B cell (primary cell): ENCODE results near the gene MRGPRG. TPM values are rescaled to one million over a fixed set of nuclear protein-coding genes. Genes with fewer than 3 reads are reported as not detected.

ENCODE experiments used
- ATAC-seq: fragments of 200-7000 bp; cut with Tn5 transposase; one replicate; pipeline ENCODE4 v1.10.0; 2021; ENCODE audit warnings: low read depth, mild to moderate bottlenecking, moderate number of reproducible peaks, moderate library complexity
- CTCF ChIA-PET: fragments of 350-600 bp; sonication (Branson Sonifier 250); formaldehyde crosslinking; loops from one replicate; lab custom pipeline; 2021; ENCODE audit warnings: antibody characterized with exemption, inconsistent platforms; lab: Charles Lee
- POLR2A ChIA-PET: fragments of 350-600 bp; sonication (Branson Sonifier 250); formaldehyde crosslinking; loops from one replicate; lab custom pipeline; 2021; ENCODE audit warnings: antibody characterized with exemption; lab: Charles Lee
- DNase-seq: peaks from one replicate; pipeline ENCODE4 v3.0.0; 2013
- H2AFZ ChIP-seq: 2 replicates; pipeline ENCODE4 v1.6.1; 2012; ENCODE audit warnings: mild to moderate bottlenecking, low read depth, low read length; ENCODE audit not compliant: insufficient read depth, poor library complexity, severe bottlenecking
- H3K27ac ChIP-seq, 2 donors: 1 replicate in 1 of 2; 2 replicates in 1 of 2; pipeline ENCODE4 v1.5.1; 2012 to 2013; ENCODE audit warnings: low read length in 2 of 2, mild to moderate bottlenecking in 2 of 2, moderate library complexity in 1 of 2
- H3K27me3 ChIP-seq, 4 experiments: fragments of 200-600 bp in 1 of 4; sonication (generic) in 1 of 4; replicated peaks in 1 of 4; 1 replicate in 2 of 4; 2 replicates in 2 of 4; pipeline versions ENCODE4 v1.6.1 to v1.7.0; 2013 to 2016; ENCODE audit warnings: low read length in 3 of 4, mild to moderate bottlenecking in 2 of 4, mixed read lengths in 1 of 4, moderate library complexity in 1 of 4; ENCODE audit not compliant: insufficient read depth in 4 of 4, control insufficient read depth in 3 of 4; ENCODE audit errors: control extremely low read depth in 1 of 4
- H3K36me3 ChIP-seq, 2 experiments: replicated peaks in 1 of 2; 1 replicate in 1 of 2; 2 replicates in 1 of 2; pipeline versions ENCODE4 v1.6.1 to v1.7.1; 2013; ENCODE audit warnings: low read length in 1 of 2; ENCODE audit not compliant: insufficient read depth in 2 of 2, control insufficient read depth in 1 of 2; ENCODE audit errors: control extremely low read depth in 1 of 2, extremely low read depth in 1 of 2
- H3K4me1 ChIP-seq, 2 donors: fragments of 200-600 bp in 1 of 2; sonication (generic) in 1 of 2; 1 replicate in 1 of 2; 2 replicates in 1 of 2; pipeline versions ENCODE4 v1.5.1 to v1.6.1; 2013 to 2017; ENCODE audit warnings: low read length in 2 of 2; ENCODE audit not compliant: control insufficient read depth in 2 of 2, insufficient read depth in 2 of 2
- H3K4me2 ChIP-seq: replicated peaks from 2 replicates; pipeline ENCODE3; 2012; ENCODE audit warnings: mild to moderate bottlenecking, low read depth, low read length; ENCODE audit not compliant: poor library complexity, severe bottlenecking
- H3K4me3 ChIP-seq, 5 experiments: fragments of 200-600 bp in 1 of 5; sonication (generic) in 1 of 5; 1 replicate in 3 of 5; 2 replicates in 2 of 5; pipeline versions ENCODE4 v1.5.1 to v1.7.0; 2011 to 2016; ENCODE audit warnings: low read length in 4 of 5, mild to moderate bottlenecking in 4 of 5, low read depth in 2 of 5, control low read depth in 1 of 5, moderate library complexity in 1 of 5; ENCODE audit not compliant: insufficient read depth in 1 of 5; ENCODE audit errors: control extremely low read depth in 1 of 5, extremely low read depth in 1 of 5
- H3K79me2 ChIP-seq: fragments of 200-600 bp; sonication (generic); one replicate; pipeline ENCODE4 v1.6.0; 2016; ENCODE audit warnings: low read length; ENCODE audit not compliant: control insufficient read depth, insufficient read depth
- H3K9ac ChIP-seq: fragments of 200-600 bp; sonication (generic); 2 replicates; pipeline ENCODE4 v1.6.1; 2017; ENCODE audit warnings: mild to moderate bottlenecking, low read length, moderate library complexity
- H3K9me3 ChIP-seq, 3 donors: one replicate each; pipeline versions ENCODE4 v1.6.1 to v1.7.1; 2013; ENCODE audit warnings: low read length in 2 of 3; ENCODE audit not compliant: control insufficient read depth in 2 of 3, insufficient read depth in 1 of 3; ENCODE audit errors: control extremely low read depth in 1 of 3
- H4K20me1 ChIP-seq: 2 replicates; pipeline ENCODE4 v1.6.0; 2012; ENCODE audit warnings: mild to moderate bottlenecking, low read length; ENCODE audit not compliant: insufficient read depth, control insufficient read depth, poor library complexity, severe bottlenecking
- H3K27ac Mint-ChIP-seq: one replicate; pipeline ENCODE4 v1.8.0; 2021; ENCODE audit warnings: mixed read lengths
- H3K27me3 Mint-ChIP-seq: one replicate; pipeline ENCODE4 v1.8.0; 2021; ENCODE audit warnings: mixed read lengths
- H3K4me1 Mint-ChIP-seq: one replicate; pipeline ENCODE4 v1.8.0; 2021; ENCODE audit warnings: mixed read lengths
- H3K4me3 Mint-ChIP-seq: one replicate; pipeline ENCODE4 v1.8.0; 2021; ENCODE audit warnings: mixed read lengths
- H3K9me3 Mint-ChIP-seq: one replicate; pipeline ENCODE4 v1.8.0; 2022; ENCODE audit warnings: mixed read lengths; ENCODE audit not compliant: insufficient read depth
- EZH2 ChIP-seq: IDR thresholded peaks from 2 replicates; pipeline ENCODE4 v1.6.1; 2012; ENCODE audit warnings: borderline replicate concordance, low read depth, mild to moderate bottlenecking, moderate library complexity, low read length; ENCODE audit not compliant: insufficient read depth, poor library complexity, severe bottlenecking
- WGBS: methylation state at CpG from one replicate; pipeline ENCODE4 v1.1.5; 2013; ENCODE audit warnings: missing lambda C conversion rate; ENCODE audit not compliant: insufficient coverage; 5-methylcytosine and 5-hydroxymethylcytosine counted together
- intact Hi-C: fragments of 100-400 bp; cut with micrococcal nuclease; formaldehyde crosslinking; loops from one replicate; pipeline ENCODE4 v1.10.0; 2022
- polyA plus RNA-seq: library from polyadenylated mRNA; depleted of rRNA; stranded (reverse); fragments of >200 nt; gene quantifications from 2 replicates; pipeline ENCODE4 v1.2.3, GENCODE V29; 2012
- total RNA-seq, 2 donors: library from RNA; stranded (reverse); fragments of 120-200 nt in 1 of 2; gene quantifications; 1 replicate in 1 of 2; 2 replicates in 1 of 2; pipeline versions ENCODE4 v1.2.3 to v1.2.4, GENCODE V29; 2013 to 2022
- TF ChIP-seq, protein P1 (sequence below): fragments of 200-600 bp; IDR thresholded peaks from one replicate; pipeline ENCODE4 v1.8.0; 2022; ENCODE audit warnings: antibody characterized with exemption, mild to moderate bottlenecking

The MRGPRG gene
- total and polyA plus RNA-seq, 2 donors (not counting 1 experiment from before 2014, with no cell fraction given): not detected

DNA sequence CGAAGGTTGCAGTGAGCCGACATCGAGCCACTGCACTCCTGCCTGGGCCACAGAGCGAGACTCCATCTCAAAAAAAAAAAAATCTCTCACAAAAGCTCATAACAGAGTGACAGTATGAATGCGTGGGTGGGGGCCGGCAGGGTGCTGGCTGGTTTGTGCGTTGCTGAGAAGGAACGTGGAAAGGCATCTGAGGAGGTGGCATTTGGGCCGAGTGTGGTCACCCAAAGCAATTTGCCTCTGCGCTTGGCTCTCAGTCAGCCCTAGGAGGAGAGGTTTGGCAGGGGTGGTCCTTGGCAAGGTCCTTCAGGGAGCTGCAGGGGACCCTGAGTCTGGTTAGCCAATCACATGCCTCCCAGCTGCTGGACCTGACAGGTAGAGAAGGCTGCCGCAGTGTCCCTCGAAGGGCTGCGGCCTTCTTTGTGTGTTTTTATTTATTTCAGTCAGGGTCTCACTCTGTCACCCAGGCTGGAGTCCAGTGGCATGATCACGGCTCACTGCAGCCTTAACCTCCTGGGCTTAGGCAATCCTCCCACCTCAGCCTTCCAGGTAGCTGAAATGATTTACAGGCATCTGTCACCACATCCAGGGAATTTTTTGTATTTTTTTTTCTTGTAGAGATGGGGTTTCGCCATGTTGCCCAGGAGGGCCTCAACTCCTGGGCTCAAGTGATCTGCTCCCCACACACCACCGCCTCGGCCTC is 30.0 kb downstream of the MRGPRG start:
- peaks cover 5% of the 10 kb centered on the region for H3K27me3 Mint-ChIP-seq
- no peaks in the 10 kb centered on the region for H3K9me3 Mint-ChIP-seq
- DNase-seq (no peak), ATAC-seq (no peak)
- Histone ChIP-seq H3K27me3 (peaks cover 0 to 2% (median 0%) of the 10 kb centered on the region in 4 experiments), H3K79me2 (no peaks in the 10 kb centered on the region), H3K4me2 (no peak overlapping the region), H3K27ac (no peak overlapping the region), H3K4me3 (no peak overlapping the region), H2AFZ (no peak overlapping the region), H3K9me3 (peaks cover 0 to 7% (median 0%) of the 10 kb centered on the region in 3 donors), H3K4me1 (no peaks in the 10 kb centered on the region), H3K36me3 (no peaks in the 10 kb centered on the region), H4K20me1 (no peaks in the 10 kb centered on the region), H3K9ac (no peak overlapping the region)
- TF ChIP-seq EZH2: no peak
- TF ChIP-seq, protein P1, sequence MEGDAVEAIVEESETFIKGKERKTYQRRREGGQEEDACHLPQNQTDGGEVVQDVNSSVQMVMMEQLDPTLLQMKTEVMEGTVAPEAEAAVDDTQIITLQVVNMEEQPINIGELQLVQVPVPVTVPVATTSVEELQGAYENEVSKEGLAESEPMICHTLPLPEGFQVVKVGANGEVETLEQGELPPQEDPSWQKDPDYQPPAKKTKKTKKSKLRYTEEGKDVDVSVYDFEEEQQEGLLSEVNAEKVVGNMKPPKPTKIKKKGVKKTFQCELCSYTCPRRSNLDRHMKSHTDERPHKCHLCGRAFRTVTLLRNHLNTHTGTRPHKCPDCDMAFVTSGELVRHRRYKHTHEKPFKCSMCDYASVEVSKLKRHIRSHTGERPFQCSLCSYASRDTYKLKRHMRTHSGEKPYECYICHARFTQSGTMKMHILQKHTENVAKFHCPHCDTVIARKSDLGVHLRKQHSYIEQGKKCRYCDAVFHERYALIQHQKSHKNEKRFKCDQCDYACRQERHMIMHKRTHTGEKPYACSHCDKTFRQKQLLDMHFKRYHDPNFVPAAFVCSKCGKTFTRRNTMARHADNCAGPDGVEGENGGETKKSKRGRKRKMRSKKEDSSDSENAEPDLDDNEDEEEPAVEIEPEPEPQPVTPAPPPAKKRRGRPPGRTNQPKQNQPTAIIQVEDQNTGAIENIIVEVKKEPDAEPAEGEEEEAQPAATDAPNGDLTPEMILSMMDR: no peak
- WGBS: 96% methylated on average over 11 of the region's 17 CpGs
- H3K4me3 Mint-ChIP-seq: no peak overlapping the region
- no peaks in the 10 kb centered on the region for H3K4me1 Mint-ChIP-seq
- no peak overlapping the region for H3K27ac Mint-ChIP-seq
- ChIA-PET CTCF (no interaction called here), POLR2A (interaction anchor here (0.8 kb wide), 1 partner anchor 171 kb away, joined by 4 read pairs; no protein-coding TSS in a partner anchor)
- intact Hi-C loops: no loop called here

DNA sequence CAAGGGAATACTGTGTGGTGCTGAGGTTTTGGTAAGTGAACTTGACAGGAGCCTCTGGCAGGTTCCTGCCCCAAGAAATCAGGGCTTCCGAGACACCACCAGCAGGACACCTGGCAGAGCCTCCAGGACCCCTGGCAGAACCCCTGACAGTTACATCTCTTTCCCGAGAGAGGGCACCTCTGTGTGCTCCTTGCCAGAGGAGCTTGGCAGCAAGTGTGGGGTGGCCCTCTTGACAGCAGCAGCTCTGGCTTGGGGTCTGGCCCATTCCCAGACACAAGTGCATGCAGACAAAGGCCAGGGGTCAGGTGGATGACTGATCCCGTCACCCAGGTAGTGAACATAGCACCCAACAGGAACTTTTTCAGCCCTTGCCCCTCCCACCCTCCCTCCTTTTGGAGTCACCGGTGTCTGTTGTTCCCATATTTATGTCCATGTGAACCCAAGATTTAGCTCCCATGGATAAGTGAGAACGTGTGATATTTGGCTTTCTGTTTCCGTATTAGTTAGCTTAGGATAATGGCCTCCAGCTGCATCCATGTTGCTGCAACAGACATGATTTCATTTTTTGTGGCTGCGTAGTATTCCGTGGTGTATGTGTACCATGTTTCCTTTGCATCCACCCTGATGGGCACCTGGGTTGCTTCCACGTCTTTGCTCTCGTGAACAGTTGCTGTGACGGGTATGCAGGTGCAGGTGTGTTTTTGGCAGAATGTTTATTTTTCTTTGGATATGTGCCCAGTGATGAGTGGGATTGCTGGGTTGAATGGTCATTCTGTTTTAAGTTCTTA is 32.3 kb downstream of the MRGPRG start:
- TF ChIP-seq EZH2: no peak
- TF ChIP-seq, protein P1: no peak

More for the DNA sequence above, 32.3 kb downstream of the MRGPRG start:
- H3K79me2 ChIP-seq: no peaks in the 10 kb centered on the region
- no peak overlapping the region for H3K27ac ChIP-seq
- intact Hi-C loops: no loop called here
- no peak overlapping the region for H2AFZ ChIP-seq
- Mint-ChIP-seq H3K27me3 (peaks cover 5% of the 10 kb centered on the region), H3K27ac (no peak overlapping the region), H3K4me3 (no peak overlapping the region), H3K4me1 (no peaks in the 10 kb centered on the region), H3K9me3 (no peaks in the 10 kb centered on the region)
- H3K4me1 ChIP-seq: no peaks in the 10 kb centered on the region
- 94% methylated on average over 8 of the region's 11 CpGs for WGBS
- DNase-seq (no peak), ATAC-seq (no peak)
- H3K4me3 ChIP-seq: no peak overlapping the region
- H3K4me2 ChIP-seq: no peak overlapping the region
- POLR2A ChIA-PET: no interaction called here
- H3K9me3 ChIP-seq: peaks cover 0 to 12% (median 0%) of the 10 kb centered on the region in 3 donors
- peaks cover 0 to 2% (median 0%) of the 10 kb centered on the region in 4 experiments for H3K27me3 ChIP-seq
- no peaks in the 10 kb centered on the region for H3K36me3 ChIP-seq
- H4K20me1 ChIP-seq: no peaks in the 10 kb centered on the region
- H3K9ac ChIP-seq: no peak overlapping the region
- CTCF ChIA-PET: no interaction called here
